GM12878 (cell line): ENCODE results near the gene PCDHB9.

Experiments used
- FOS ChIP-seq: IDR thresholded peaks from 3 replicates; pipeline ENCODE4 v1.6.1; 2011; ENCODE audit warnings: borderline replicate concordance; ENCODE audit not compliant: insufficient read length; ENCODE audit errors: extremely low read depth
- MXI1 ChIP-seq: fragments of 150-350 bp; IDR thresholded peaks from 2 replicates; pipeline ENCODE4 v1.6.1; 2011; ENCODE audit warnings: low read depth, mild to moderate bottlenecking, inconsistent platforms, low read length, improper control_type of control experiment
- SIN3A ChIP-seq: IDR thresholded peaks from 2 replicates; pipeline ENCODE4 v1.6.1; 2012; ENCODE audit warnings: low read depth, low read length, improper control_type of control experiment
- YBX1 ChIP-seq: fragments of 450-650 bp; IDR thresholded peaks from 2 replicates; pipeline ENCODE4 v1.6.1; 2016; ENCODE audit warnings: antibody characterized with exemption
- TF ChIP-seq, protein P1 (sequence below), 3 experiments: IDR thresholded peaks in 2 of 3; conservative IDR thresholded peaks in 1 of 3; 2 replicates each; pipeline ENCODE4 v1.5.1; 2011; ENCODE audit warnings: low read depth in 3 of 3, low read length in 3 of 3, mild to moderate bottlenecking in 3 of 3, control low read depth in 2 of 3, moderate library complexity in 2 of 3, inconsistent platforms in 1 of 3, mixed read lengths in 1 of 3; ENCODE audit not compliant: control insufficient read depth in 2 of 3, insufficient read depth in 1 of 3; ENCODE audit errors: extremely low read depth in 1 of 3
- TF ChIP-seq, protein P2 (sequence below): IDR thresholded peaks from 2 replicates; pipeline ENCODE4 v1.6.1; 2012; ENCODE audit warnings: low read depth, low read length, improper control_type of control experiment
- TF ChIP-seq, protein P3 (sequence below): IDR thresholded peaks from 2 replicates; pipeline ENCODE4 v1.6.1; 2012; ENCODE audit warnings: low read depth, low read length, improper control_type of control experiment
- TF ChIP-seq, protein P4 (sequence below): fragments of 150-350 bp; IDR thresholded peaks from 2 replicates; pipeline ENCODE4 v1.6.1; 2016; ENCODE audit warnings: low read depth, low read length
- TF ChIP-seq, protein P5 (sequence below): fragments of 450-650 bp; IDR thresholded peaks from 2 replicates; pipeline ENCODE4 v1.6.1; 2016; ENCODE audit warnings: mild to moderate bottlenecking, moderate library complexity, borderline replicate concordance

DNA sequence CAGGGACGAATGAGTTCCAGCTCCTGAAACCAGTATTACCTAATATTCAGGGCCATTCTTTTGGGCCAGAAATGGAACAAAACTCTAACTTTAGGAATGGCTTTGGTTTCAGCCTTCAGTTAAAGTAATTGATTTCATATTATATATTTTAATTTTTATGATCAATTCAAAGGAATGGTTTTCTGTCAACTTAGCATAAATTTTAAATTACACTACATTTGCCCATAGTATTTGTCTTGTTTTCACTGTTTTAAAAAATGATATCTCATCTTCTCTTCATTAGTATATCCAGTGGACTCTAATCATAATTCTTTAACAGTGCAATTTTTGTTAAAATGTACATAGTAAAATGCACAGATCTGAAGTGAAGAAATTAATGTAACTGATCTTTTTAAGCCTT lies 6.6 kb upstream of the PCDHB9 start:
- TF ChIP-seq MXI1 (no peak), YBX1 (no peak), SIN3A (no peak), FOS (no peak)
- TF ChIP-seq, protein P1, sequence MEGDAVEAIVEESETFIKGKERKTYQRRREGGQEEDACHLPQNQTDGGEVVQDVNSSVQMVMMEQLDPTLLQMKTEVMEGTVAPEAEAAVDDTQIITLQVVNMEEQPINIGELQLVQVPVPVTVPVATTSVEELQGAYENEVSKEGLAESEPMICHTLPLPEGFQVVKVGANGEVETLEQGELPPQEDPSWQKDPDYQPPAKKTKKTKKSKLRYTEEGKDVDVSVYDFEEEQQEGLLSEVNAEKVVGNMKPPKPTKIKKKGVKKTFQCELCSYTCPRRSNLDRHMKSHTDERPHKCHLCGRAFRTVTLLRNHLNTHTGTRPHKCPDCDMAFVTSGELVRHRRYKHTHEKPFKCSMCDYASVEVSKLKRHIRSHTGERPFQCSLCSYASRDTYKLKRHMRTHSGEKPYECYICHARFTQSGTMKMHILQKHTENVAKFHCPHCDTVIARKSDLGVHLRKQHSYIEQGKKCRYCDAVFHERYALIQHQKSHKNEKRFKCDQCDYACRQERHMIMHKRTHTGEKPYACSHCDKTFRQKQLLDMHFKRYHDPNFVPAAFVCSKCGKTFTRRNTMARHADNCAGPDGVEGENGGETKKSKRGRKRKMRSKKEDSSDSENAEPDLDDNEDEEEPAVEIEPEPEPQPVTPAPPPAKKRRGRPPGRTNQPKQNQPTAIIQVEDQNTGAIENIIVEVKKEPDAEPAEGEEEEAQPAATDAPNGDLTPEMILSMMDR (IDR thresholded peaks at IDR 0.05 in 2 of 3, conservative IDR thresholded peaks at IDR 0.05 in 1 of 3; ENCODE audit: control insufficient read depth in 2 of 3, extremely low read depth in 1 of 3, insufficient read depth in 1 of 3, low read depth in 3 of 3, low read length in 3 of 3) = no peak
- TF ChIP-seq, protein P2, sequence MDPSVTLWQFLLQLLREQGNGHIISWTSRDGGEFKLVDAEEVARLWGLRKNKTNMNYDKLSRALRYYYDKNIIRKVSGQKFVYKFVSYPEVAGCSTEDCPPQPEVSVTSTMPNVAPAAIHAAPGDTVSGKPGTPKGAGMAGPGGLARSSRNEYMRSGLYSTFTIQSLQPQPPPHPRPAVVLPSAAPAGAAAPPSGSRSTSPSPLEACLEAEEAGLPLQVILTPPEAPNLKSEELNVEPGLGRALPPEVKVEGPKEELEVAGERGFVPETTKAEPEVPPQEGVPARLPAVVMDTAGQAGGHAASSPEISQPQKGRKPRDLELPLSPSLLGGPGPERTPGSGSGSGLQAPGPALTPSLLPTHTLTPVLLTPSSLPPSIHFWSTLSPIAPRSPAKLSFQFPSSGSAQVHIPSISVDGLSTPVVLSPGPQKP = no peak
- TF ChIP-seq, protein P3, sequence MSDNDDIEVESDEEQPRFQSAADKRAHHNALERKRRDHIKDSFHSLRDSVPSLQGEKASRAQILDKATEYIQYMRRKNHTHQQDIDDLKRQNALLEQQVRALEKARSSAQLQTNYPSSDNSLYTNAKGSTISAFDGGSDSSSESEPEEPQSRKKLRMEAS = no peak
- TF ChIP-seq, protein P4, sequence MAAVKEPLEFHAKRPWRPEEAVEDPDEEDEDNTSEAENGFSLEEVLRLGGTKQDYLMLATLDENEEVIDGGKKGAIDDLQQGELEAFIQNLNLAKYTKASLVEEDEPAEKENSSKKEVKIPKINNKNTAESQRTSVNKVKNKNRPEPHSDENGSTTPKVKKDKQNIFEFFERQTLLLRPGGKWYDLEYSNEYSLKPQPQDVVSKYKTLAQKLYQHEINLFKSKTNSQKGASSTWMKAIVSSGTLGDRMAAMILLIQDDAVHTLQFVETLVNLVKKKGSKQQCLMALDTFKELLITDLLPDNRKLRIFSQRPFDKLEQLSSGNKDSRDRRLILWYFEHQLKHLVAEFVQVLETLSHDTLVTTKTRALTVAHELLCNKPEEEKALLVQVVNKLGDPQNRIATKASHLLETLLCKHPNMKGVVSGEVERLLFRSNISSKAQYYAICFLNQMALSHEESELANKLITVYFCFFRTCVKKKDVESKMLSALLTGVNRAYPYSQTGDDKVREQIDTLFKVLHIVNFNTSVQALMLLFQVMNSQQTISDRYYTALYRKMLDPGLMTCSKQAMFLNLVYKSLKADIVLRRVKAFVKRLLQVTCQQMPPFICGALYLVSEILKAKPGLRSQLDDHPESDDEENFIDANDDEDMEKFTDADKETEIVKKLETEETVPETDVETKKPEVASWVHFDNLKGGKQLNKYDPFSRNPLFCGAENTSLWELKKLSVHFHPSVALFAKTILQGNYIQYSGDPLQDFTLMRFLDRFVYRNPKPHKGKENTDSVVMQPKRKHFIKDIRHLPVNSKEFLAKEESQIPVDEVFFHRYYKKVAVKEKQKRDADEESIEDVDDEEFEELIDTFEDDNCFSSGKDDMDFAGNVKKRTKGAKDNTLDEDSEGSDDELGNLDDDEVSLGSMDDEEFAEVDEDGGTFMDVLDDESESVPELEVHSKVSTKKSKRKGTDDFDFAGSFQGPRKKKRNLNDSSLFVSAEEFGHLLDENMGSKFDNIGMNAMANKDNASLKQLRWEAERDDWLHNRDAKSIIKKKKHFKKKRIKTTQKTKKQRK = no peak
- TF ChIP-seq, protein P5, sequence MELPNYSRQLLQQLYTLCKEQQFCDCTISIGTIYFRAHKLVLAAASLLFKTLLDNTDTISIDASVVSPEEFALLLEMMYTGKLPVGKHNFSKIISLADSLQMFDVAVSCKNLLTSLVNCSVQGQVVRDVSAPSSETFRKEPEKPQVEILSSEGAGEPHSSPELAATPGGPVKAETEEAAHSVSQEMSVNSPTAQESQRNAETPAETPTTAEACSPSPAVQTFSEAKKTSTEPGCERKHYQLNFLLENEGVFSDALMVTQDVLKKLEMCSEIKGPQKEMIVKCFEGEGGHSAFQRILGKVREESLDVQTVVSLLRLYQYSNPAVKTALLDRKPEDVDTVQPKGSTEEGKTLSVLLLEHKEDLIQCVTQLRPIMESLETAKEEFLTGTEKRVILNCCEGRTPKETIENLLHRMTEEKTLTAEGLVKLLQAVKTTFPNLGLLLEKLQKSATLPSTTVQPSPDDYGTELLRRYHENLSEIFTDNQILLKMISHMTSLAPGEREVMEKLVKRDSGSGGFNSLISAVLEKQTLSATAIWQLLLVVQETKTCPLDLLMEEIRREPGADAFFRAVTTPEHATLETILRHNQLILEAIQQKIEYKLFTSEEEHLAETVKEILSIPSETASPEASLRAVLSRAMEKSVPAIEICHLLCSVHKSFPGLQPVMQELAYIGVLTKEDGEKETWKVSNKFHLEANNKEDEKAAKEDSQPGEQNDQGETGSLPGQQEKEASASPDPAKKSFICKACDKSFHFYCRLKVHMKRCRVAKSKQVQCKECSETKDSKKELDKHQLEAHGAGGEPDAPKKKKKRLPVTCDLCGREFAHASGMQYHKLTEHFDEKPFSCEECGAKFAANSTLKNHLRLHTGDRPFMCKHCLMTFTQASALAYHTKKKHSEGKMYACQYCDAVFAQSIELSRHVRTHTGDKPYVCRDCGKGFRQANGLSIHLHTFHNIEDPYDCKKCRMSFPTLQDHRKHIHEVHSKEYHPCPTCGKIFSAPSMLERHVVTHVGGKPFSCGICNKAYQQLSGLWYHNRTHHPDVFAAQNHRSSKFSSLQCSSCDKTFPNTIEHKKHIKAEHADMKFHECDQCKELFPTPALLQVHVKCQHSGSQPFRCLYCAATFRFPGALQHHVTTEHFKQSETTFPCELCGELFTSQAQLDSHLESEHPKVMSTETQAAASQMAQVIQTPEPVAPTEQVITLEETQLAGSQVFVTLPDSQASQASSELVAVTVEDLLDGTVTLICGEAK = no peak
